Measurements from ENCODE around the gene SNCA. TPM values are rescaled to one million over a fixed set of nuclear protein-coding genes. Genes with fewer than 3 reads are reported as not detected.

The SNCA gene
- total RNA-seq, 6 experiments from 2014 or later, result 0.30 to 0.43 (median 0.38) TPM; not detected in 2

GRCh38 chr4:89797117-89797516 lies 39.8 kb downstream of the SNCA start:
- H3K9me3 Mint-ChIP-seq, result no peaks in the 10 kb centered on the region
- TF ChIP-seq CTCF (IDR thresholded peaks at IDR 0.05), result no peak
- no peaks in the 10 kb centered on the region for H3K36me3 Mint-ChIP-seq (ENCODE audit: low read depth)
- peaks cover 2% of the 10 kb centered on the region; the same call in 1 of the 2 replicates for H3K27me3 Mint-ChIP-seq (ENCODE audit: insufficient read depth)
- peaks cover 9% of the 10 kb centered on the region for H3K4me1 Mint-ChIP-seq (ENCODE audit: low read depth)
- no peak overlapping the region; the same call in 1 of the 2 replicates for H3K27ac Mint-ChIP-seq
- peak; percentile 43 for DNase-seq
- H3K4me3 Mint-ChIP-seq, result no peak overlapping the region

- peaks cover 5% of the 10 kb centered on the region for H3K27me3 Mint-ChIP-seq (ENCODE audit: insufficient read depth)
- H3K9me3 Mint-ChIP-seq, result no peaks in the 10 kb centered on the region
- H3K27ac Mint-ChIP-seq, result no peak overlapping the region
- no peak overlapping the region for H3K4me3 Mint-ChIP-seq
- DNase-seq, result no peak
- no peaks in the 10 kb centered on the region for H3K4me1 Mint-ChIP-seq (ENCODE audit: low read depth)
- no peaks in the 10 kb centered on the region for H3K36me3 Mint-ChIP-seq (ENCODE audit: low read depth)
- no peak for TF ChIP-seq CTCF (IDR thresholded peaks at IDR 0.05)
Measured at GRCh38 chr4:89788206-89789072, 48.5 kb downstream of the SNCA start.

DNA sequence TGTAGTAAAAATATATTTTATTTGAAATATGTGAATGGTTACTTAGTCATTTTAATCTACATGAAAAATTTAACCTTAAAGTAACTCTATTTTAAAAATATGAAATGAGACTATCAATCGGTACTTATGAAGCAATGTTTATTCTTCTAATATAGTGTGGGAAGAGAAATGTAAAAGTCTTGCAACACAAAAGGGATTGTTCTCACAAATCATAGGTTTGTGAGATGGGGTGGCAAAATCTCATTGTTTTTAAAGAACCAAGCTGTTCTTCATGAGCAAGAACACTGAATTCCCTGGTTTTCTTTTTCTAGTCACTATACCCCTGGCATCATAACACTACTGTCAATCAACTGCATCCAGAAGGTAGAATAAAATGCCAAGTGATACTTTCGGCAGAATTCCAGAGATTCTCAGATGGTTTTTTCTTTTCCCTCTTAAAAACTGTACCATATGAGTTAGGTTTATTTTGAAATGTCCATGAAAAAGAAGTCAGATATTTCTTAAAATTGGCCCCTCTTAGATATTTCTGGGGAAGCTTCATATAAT lies 52.2 kb downstream of the SNCA start:
- H3K27ac Mint-ChIP-seq, result no peak overlapping the region
- peaks cover 5% of the 10 kb centered on the region for H3K27me3 Mint-ChIP-seq (ENCODE audit: insufficient read depth)
- H3K9me3 Mint-ChIP-seq, result no peaks in the 10 kb centered on the region
- H3K4me1 Mint-ChIP-seq (ENCODE audit: low read depth), result no peaks in the 10 kb centered on the region
- DNase-seq, result no peak
- H3K4me3 Mint-ChIP-seq, result no peak overlapping the region
- H3K36me3 Mint-ChIP-seq (ENCODE audit: low read depth), result no peaks in the 10 kb centered on the region
- no peak for TF ChIP-seq CTCF (IDR thresholded peaks at IDR 0.05)

DNA sequence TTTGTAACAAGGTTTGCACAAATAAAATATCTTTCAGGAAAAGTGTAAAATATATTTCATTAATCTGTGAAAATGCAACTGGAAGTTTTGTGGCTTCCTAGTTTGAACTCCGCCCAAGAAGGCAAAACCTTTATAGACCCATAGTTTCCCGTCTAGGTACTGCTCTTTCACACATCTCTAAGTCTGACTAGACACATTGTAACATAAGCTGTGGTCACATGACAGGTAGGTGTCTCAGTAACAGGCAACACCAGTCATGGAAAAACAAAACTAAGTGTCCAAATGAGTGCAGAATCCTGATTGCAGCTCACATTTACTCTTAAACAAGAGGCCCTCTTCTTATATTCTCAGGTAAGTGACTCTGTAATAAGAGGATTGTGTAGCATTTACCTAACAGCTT lies 55.6 kb downstream of the SNCA start:
- H3K4me3 Mint-ChIP-seq, result no peak overlapping the region
- no peaks in the 10 kb centered on the region for H3K4me1 Mint-ChIP-seq (ENCODE audit: low read depth)
- H3K27ac Mint-ChIP-seq, result no peak overlapping the region
- DNase-seq, result no peak
- peaks cover 10% of the 10 kb centered on the region; the same call in 1 of the 2 replicates for H3K9me3 Mint-ChIP-seq
- TF ChIP-seq CTCF (IDR thresholded peaks at IDR 0.05), result no peak
- no peaks in the 10 kb centered on the region; the same call in 1 of the 2 replicates for H3K27me3 Mint-ChIP-seq (ENCODE audit: insufficient read depth)
- no peaks in the 10 kb centered on the region for H3K36me3 Mint-ChIP-seq (ENCODE audit: low read depth)

DNA sequence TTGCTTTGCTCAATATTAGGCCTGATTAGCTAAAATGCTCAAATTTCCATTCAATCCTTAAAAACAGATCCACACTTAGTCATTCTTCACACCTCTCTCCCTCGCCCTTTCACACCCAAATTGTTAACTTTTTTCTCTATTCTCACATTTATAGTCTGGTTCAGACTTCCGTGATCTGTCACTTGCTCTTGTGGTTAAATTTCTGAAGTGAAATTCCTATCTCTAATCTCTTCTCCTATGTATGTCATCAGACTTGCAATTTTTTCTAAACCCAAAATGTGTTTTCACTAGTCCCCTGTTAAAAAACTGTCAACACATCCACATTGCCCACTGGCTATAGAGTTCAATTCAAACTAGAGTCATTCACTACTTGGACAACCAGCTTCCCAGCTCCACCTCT lies 63.2 kb downstream of the SNCA start:
- Mint-ChIP-seq H3K36me3 (ENCODE audit: low read depth) (no peaks in the 10 kb centered on the region), H3K4me1 (ENCODE audit: low read depth) (no peaks in the 10 kb centered on the region), H3K9me3 (peaks cover 15% of the 10 kb centered on the region; the same call in 1 of the 2 replicates), H3K4me3 (no peak overlapping the region), H3K27me3 (ENCODE audit: insufficient read depth) (peaks cover 3% of the 10 kb centered on the region; the same call in 1 of the 2 replicates), H3K27ac (no peak overlapping the region)
- no peak for DNase-seq
- no peak for TF ChIP-seq CTCF (IDR thresholded peaks at IDR 0.05)

All from HFFc6 (cell line).